GM12878 (cell line): ENCODE measurements around the gene IZUMO3. TPM values are rescaled to one million over a fixed set of nuclear protein-coding genes. Genes with fewer than 3 reads are reported as not detected.

Source experiments
- ATAC-seq: fragments of 200-7000 bp; cut with Tn5 transposase; 3 replicates; pipeline ENCODE4 v1.9.1; 2020; ENCODE audit warnings: mild to moderate bottlenecking, moderate library complexity
- BruUV-seq: library from RNA; stranded (reverse); fragments of 400-500 nt; replicated peaks from 2 replicates; lab custom pipeline; 2021; lab: Mats Ljungman, UMichigan
- CTCF ChIA-PET: fragments of 300-600 bp; sonication (Branson Sonifier 250); formaldehyde crosslinking; extraction: SDS; loops from one replicate; lab custom pipeline; 2021; ENCODE audit warnings: inconsistent platforms; lab: Yijun Ruan, JAX
- POLR2A ChIA-PET: fragments of 350-600 bp; formaldehyde crosslinking; extraction: SDS; loops from one replicate; lab custom pipeline; 2021; ENCODE audit warnings: inconsistent platforms; lab: Charles Lee
- RAD21 ChIA-PET: fragments of 300-600 bp; sonication (Branson Sonifier 250); formaldehyde crosslinking; loops from one replicate; lab custom pipeline; 2023; ENCODE audit warnings: antibody characterized with exemption; ENCODE audit not compliant: unreplicated experiment; lab: Charles Lee
- SMC1A ChIA-PET: fragments of 300-600 bp; sonication (Branson Sonifier 250); formaldehyde crosslinking; loops from one replicate; lab custom pipeline; 2023; ENCODE audit not compliant: unreplicated experiment, uncharacterized antibody; lab: Charles Lee
- DNase-seq: peaks from one replicate; pipeline ENCODE4 v3.0.0-alpha.2; 2011; ENCODE audit warnings: low read depth, low spot score
- FAIRE-seq: peaks from 3 replicates; lab custom pipeline; 2011; peaks lifted over from hg19 to GRCh38; lab: Jason Lieb, UNC
- H2AFZ ChIP-seq: 2 replicates; pipeline ENCODE4 v1.6.0; 2011; ENCODE audit warnings: low read depth, low read length, control low read depth; ENCODE audit not compliant: control insufficient read depth
- H3K27ac ChIP-seq: 2 replicates; pipeline ENCODE4 v1.5.1; 2011; ENCODE audit warnings: control low read depth; ENCODE audit not compliant: control insufficient read depth, insufficient read depth
- H3K27me3 ChIP-seq, 2 experiments: replicated peaks in 1 of 2; 2 replicates each; pipeline versions ENCODE4 v1.6.0 to v1.6.1; 2011; ENCODE audit warnings: low read length in 1 of 2; ENCODE audit not compliant: control insufficient read depth in 2 of 2, insufficient read depth in 2 of 2
- H3K36me3 ChIP-seq, 2 experiments: 2 replicates each; pipeline ENCODE4 v1.5.1; 2011; ENCODE audit warnings: low read length in 1 of 2; ENCODE audit not compliant: control insufficient read depth in 2 of 2, insufficient read depth in 2 of 2
- H3K4me1 ChIP-seq: 2 replicates; pipeline ENCODE4 v1.6.1; 2011; ENCODE audit warnings: mild to moderate bottlenecking, low read length, moderate library complexity, mixed read lengths; ENCODE audit not compliant: control insufficient read depth, insufficient read depth
- H3K4me2 ChIP-seq: 2 replicates; pipeline ENCODE4 v1.6.0; 2011; ENCODE audit warnings: control low read depth; ENCODE audit not compliant: control insufficient read depth, insufficient read depth
- H3K4me3 ChIP-seq: fragments of 200-600 bp; sonication (generic); 2 replicates; pipeline ENCODE4 v1.5.1; 2016
- H3K79me2 ChIP-seq: 2 replicates; pipeline ENCODE4 v1.6.0; 2011; ENCODE audit warnings: low read length; ENCODE audit not compliant: control insufficient read depth, insufficient read depth
- H3K9ac ChIP-seq: 2 replicates; pipeline ENCODE4 v1.8.0; 2011; ENCODE audit warnings: low read length, control low read depth, mixed read lengths; ENCODE audit not compliant: control insufficient read depth, insufficient read depth
- H3K9me3 ChIP-seq: replicated peaks from 3 replicates; pipeline ENCODE4 v1.5.1; 2011; ENCODE audit warnings: mild to moderate bottlenecking, low read length; ENCODE audit not compliant: control insufficient read depth, insufficient read depth
- H4K20me1 ChIP-seq: 2 replicates; pipeline ENCODE4 v1.6.0; 2011; ENCODE audit not compliant: control insufficient read depth, insufficient read depth
- ATF3 ChIP-seq: IDR thresholded peaks from 2 replicates; pipeline ENCODE4 v1.6.1; 2011; ENCODE audit warnings: low read depth, mild to moderate bottlenecking, low read length, moderate library complexity, borderline replicate concordance; ENCODE audit errors: extremely low read depth
- BCL11A ChIP-seq: IDR thresholded peaks from 2 replicates; pipeline ENCODE4 v1.6.1; 2011; ENCODE audit warnings: low read depth, low read length
- IRF4 ChIP-seq: IDR thresholded peaks from 2 replicates; pipeline ENCODE4 v1.6.1; 2011; ENCODE audit warnings: low read depth, low read length
- MTA2 ChIP-seq: fragments of 450-650 bp; IDR thresholded peaks from 2 replicates; pipeline ENCODE4 v1.6.1; 2016; ENCODE audit warnings: low read depth, mild to moderate bottlenecking, moderate library complexity
- NFXL1 ChIP-seq: fragments of 450-650 bp; IDR thresholded peaks from 2 replicates; pipeline ENCODE4 v1.6.1; 2017; ENCODE audit warnings: antibody characterized with exemption, mild to moderate bottlenecking, borderline replicate concordance
- SP1 ChIP-seq: IDR thresholded peaks from one replicate; pipeline ENCODE4 v1.6.1; 2011; ENCODE audit warnings: low read depth, low read length
- YY1 ChIP-seq: IDR thresholded peaks from 2 replicates; pipeline ENCODE4 v1.6.1; 2011; ENCODE audit warnings: low read depth, mild to moderate bottlenecking, low read length
- WGBS: methylation state at CpG from one replicate; pipeline ENCODE4 v1.1.6; 2016; ENCODE audit warnings: low lambda C conversion rate; ENCODE audit not compliant: insufficient replicate concordance, insufficient coverage; ENCODE audit errors: missing lambda C conversion rate; 5-methylcytosine and 5-hydroxymethylcytosine counted together
- in situ Hi-C: fragments of 300-500 bp; cut with MboI; formaldehyde crosslinking; loops from 9 replicates; pipeline ENCODE4 v1.14.3; 2018; ENCODE audit warnings: mixed read lengths
- intact Hi-C: fragments of 100-400 bp; cut with micrococcal nuclease; formaldehyde crosslinking; loops from one replicate; pipeline ENCODE4 v1.14.2; 2022; ENCODE audit not compliant: unreplicated experiment
- polyA plus RNA-seq, 11 experiments: library from polyadenylated mRNA; depleted of rRNA in 4 of 11; unstranded in 6 of 11; stranded (reverse) in 5 of 11; fragments of >200 nt; fragmentation: Nextera tagmentation in 4 of 11; fragmentation: Illumina TruSeq in 1 of 11; extraction: Ambion mirVana in 4 of 11; extraction: Trizol in 1 of 11; gene quantifications; 1 replicate in 1 of 11; 2 replicates in 10 of 11; pipeline versions ENCODE4 v1.2.1 to v1.2.3, GENCODE V29; 2011 to 2016; ENCODE audit warnings: inconsistent platforms in 2 of 11, missing spikeins in 2 of 11, low read depth in 1 of 11
- total RNA-seq, 4 experiments: library from RNA; depleted of rRNA in 3 of 4; stranded (reverse); fragments of >200 nt in 3 of 4; fragmentation: Illumina TruSeq in 1 of 4; extraction: Trizol in 1 of 4; gene quantifications; 2 replicates each; pipeline versions ENCODE4 v1.2.1 to v1.2.3, GENCODE V29; 2013 to 2021
- TF ChIP-seq, protein P1 (sequence below): fragments of 450-650 bp; IDR thresholded peaks from 2 replicates; pipeline ENCODE4 v1.6.1; 2017; ENCODE audit warnings: mild to moderate bottlenecking
- TF ChIP-seq, protein P2 (sequence below): IDR thresholded peaks from 2 replicates; pipeline ENCODE4 v1.6.1; 2012; ENCODE audit warnings: low read depth, low read length, improper control_type of control experiment

Gene IZUMO3
- total and polyA plus RNA-seq, 10 of the 15 experiments (the other 5 are each of a cell fraction or from before 2014, with no cell fraction given) = not detected

DNA sequence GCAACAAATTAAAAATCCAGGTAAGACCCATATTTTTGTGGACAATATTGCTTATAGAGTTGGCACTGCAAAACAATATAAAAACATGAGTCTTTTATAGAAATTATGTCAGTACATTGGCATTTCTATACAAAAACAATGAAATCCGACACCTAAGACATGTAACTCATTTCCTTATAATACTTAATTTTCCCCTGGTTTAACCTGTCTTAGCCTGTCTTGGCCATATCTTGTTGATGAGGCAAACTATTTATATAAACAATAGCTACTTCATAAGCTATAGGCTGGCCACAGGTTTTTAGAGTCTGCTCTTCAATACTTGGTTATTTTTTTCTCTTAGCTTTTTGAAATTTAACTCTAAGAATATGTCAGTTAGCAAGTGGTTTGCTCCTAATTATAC lies 44.7 kb upstream of the IZUMO3 start:
- Histone ChIP-seq H3K9ac (no peak overlapping the region), H3K79me2 (no peaks in the 10 kb centered on the region), H2AFZ (no peak overlapping the region), H3K27ac (no peak overlapping the region), H3K9me3 (no peaks in the 10 kb centered on the region), H3K27me3 (no peaks in the 10 kb centered on the region), H4K20me1 (no peaks in the 10 kb centered on the region), H3K4me2 (no peak overlapping the region), H3K36me3 (no peaks in the 10 kb centered on the region), H3K4me1 (no peaks in the 10 kb centered on the region), H3K4me3 (no peak overlapping the region)
- CTCF ChIA-PET = no interaction called here
- TF ChIP-seq IRF4 = no peak
- TF ChIP-seq YY1 = no peak
- TF ChIP-seq SP1 = no peak
- no peak for TF ChIP-seq BCL11A
- TF ChIP-seq MTA2 = no peak
- RAD21 ChIA-PET = no interaction called here
- SMC1A ChIA-PET = no interaction called here
- ATAC-seq (no peak), FAIRE-seq (no peak), DNase-seq (no peak)
- intact Hi-C loops (no loop called here), in situ Hi-C loops (no loop called here)
- POLR2A ChIA-PET = no interaction called here
- 0% methylated on average over 1 of the region's 1 CpG for WGBS
- BruUV-seq = no TSS peak

DNA sequence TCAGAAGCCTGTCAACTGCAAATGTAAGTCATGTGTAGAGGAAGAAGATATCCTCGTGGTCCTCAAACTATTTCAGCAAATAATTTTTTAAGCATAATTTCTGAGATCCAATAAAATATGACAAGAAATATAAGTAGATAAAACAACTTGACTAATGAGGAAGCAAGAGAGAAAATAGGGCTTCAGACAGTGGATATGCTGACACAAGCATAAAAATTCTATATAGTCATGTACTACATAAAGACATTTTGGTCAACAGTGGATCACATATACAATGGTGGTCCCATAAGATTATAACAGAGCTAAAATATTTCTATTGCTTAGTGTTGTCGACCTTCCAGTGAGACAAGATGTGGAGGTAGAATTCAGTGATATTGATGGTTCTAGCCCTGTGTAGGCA lies 42.2 kb upstream of the IZUMO3 start:
- Histone ChIP-seq H2AFZ (no peak overlapping the region), H3K79me2 (no peaks in the 10 kb centered on the region), H3K27me3 (no peaks in the 10 kb centered on the region), H3K9me3 (no peaks in the 10 kb centered on the region), H3K4me3 (no peak overlapping the region), H3K9ac (no peak overlapping the region), H3K4me1 (no peaks in the 10 kb centered on the region), H3K4me2 (no peak overlapping the region), H4K20me1 (no peaks in the 10 kb centered on the region), H3K27ac (no peak overlapping the region), H3K36me3 (no peaks in the 10 kb centered on the region)
- 0% methylated on average over 2 of the region's 2 CpGs for WGBS
- ChIA-PET CTCF (no interaction called here), POLR2A (no interaction called here), RAD21 (no interaction called here), SMC1A (no interaction called here)
- ATAC-seq (no peak), DNase-seq (no peak), FAIRE-seq (no peak)
- BruUV-seq = no TSS peak
- intact Hi-C loops (no loop called here), in situ Hi-C loops (no loop called here)
- TF ChIP-seq, protein P1, sequence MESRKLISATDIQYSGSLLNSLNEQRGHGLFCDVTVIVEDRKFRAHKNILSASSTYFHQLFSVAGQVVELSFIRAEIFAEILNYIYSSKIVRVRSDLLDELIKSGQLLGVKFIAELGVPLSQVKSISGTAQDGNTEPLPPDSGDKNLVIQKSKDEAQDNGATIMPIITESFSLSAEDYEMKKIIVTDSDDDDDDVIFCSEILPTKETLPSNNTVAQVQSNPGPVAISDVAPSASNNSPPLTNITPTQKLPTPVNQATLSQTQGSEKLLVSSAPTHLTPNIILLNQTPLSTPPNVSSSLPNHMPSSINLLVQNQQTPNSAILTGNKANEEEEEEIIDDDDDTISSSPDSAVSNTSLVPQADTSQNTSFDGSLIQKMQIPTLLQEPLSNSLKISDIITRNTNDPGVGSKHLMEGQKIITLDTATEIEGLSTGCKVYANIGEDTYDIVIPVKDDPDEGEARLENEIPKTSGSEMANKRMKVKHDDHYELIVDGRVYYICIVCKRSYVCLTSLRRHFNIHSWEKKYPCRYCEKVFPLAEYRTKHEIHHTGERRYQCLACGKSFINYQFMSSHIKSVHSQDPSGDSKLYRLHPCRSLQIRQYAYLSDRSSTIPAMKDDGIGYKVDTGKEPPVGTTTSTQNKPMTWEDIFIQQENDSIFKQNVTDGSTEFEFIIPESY = no peak
- TF ChIP-seq NFXL1 (no peak), ATF3 (no peak)
- TF ChIP-seq, protein P2, sequence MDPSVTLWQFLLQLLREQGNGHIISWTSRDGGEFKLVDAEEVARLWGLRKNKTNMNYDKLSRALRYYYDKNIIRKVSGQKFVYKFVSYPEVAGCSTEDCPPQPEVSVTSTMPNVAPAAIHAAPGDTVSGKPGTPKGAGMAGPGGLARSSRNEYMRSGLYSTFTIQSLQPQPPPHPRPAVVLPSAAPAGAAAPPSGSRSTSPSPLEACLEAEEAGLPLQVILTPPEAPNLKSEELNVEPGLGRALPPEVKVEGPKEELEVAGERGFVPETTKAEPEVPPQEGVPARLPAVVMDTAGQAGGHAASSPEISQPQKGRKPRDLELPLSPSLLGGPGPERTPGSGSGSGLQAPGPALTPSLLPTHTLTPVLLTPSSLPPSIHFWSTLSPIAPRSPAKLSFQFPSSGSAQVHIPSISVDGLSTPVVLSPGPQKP = no peak
